Stimulated activated CD8-positive, alpha-beta memory T cell treated with anti-CD3 and anti-CD28 coated beads, Interleukin-15, amount 100 ng/mL, for 4 hours (primary cell): ENCODE measurements around the gene GATA6.

Experiments used
- DNase-seq, 2 donors: peaks; one replicate each; pipeline ENCODE4 v3.0.0-alpha.2; 2020; ENCODE audit warnings: low read depth in 2 of 2

GATA6 gene

DNA sequence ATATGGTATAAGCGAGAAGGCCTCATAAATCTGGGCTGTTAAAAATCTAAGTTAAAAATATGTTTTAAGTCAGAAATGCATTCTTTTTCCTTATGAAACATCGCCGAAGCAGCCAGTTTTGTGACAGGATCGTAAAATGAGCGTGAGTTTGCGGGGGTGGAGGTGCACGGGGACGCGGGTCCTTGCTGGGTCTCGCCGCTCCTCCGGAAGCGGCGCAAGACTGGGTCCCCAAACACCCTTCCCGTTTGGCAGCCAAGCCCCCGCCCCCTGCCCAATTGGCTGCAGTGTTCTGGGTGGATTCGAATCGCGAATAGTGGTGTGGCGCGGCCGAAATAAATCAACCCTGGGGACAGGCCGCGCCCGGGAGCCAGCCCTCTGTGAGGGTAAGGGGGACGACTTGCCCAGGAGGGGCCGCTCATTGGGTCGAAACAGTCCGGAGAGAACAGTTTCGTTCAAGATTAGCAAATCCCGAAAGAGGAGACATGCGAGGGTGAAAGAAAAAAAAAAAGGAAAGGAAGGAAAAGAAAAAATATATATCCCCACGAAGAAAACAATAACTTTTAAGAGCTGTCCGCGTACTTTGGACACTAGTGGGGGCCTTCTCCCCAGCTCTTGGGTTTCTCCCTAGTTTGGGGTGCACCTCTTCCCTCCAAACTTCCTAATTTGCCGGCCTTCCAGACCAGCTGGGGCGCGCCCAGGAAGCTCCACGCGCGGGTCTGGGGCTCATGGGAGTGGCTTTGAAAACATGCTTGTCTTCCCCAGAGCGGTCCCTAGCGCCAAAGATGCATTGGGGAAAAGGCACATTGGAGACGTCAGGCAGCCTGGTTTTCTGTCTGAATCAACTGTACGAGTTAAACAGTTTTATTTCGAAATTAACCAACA is 3.1 kb upstream of the GATA6 start:
- DNase-seq: no peak

DNA sequence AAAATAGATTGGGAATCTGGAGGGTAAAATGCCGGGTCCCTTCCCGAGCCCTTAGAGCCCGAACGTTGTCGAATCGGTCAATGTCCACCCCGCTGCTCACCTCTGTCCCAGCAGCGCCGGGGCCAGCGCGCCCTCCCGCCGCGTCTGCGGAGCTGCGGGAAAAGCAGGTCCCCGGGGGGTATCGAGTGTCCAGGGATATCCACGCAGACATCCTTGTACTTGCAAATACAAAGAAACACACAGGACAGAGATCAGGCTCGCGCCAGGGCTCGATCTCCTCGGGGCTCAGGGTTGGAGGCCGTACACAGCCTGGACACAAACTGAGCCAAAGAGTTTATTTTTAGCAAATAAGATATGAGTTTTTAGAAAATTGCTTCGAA is 2.3 kb upstream of the GATA6 start:
- no peak for DNase-seq

DNA sequence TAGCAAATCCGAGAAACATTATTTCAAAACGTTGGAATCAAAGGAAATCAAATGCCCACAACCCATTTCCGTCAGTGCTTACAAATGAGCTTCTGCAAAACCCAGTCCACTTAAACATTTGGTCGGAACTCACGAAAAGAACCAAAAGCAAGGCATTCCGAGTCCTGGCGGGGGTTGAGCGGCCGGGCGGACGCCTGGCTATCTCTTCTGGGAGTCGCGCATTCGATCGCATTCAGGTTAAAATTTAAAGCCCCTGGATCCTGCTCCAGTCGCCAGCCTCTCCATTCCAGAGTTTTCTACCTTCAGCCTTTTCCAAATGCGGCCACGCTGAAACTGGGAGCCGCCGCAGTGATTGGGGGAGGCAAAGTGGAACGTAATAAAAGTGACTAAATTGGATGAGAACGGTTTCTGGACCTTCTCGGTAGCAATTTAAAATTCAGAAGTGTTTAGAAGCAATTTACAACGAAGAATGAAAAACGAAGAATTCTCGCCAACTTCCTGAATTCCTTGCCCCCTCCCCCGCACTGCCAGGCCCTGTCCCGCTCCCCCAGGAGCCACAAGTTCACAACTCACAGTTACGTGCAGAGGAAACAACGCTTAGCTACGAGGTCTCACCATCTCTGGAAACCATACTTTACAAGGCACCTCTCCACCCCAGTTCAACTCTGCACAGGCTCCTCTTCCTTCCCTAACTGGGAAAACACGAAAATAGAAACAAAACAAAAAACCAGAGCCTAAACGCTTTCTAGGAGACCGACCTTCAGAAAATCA is 1.7 kb upstream of the GATA6 start:
- no peak for DNase-seq

DNA sequence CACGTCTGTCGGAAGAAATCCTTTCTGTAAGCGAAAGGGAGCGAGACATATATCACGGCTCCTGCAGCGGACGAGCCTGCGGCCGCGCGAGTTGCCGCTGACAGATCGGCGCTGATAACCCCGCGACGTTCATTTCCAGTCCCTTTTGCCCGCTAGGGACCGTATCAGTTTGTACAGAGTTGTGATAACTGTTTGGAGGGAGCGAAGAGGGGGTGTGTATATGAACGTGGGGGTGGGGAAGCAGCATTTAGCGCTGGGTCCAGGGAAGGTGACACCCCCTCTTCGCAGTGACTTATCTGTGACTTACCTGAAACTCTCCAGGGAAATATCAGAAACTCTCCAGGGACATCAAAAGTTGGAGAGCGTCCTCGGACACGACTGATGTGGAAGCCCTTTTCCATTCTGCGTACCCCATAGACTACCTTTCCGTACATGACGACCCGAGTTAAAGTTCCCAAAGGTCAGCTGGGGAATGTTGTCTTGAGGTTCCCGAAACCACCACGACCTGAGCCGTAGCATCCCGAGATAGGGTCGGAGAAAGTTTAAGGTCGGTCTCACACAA is 948 bp upstream of the GATA6 start:
- no peak for DNase-seq

DNA sequence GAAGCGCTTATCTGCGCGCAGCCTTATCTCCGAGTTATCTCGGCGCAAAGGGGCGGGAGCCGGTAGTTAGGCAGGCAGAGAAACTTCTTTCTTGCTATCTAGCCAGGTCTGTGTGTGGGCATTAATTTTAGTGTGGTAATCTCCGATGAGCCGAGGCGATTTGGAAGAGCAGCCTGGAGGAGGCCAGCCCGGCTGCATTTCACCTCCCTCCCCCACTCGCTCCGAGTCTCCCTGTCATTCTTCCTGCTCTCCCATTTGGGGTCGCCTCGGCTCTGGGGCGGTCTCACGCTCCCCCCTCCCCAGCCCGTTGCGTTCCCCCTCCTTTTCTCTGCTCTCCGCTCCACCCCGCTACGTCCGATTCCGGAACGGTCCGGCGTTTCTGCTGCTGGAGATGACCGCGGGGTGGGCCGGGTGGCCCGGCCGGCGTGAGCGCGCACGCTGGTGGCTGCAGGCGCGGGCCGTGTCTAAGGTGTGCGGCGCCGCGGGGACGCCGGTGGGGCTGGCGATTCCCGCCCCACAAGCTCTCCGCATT is 566 bp downstream of the GATA6 start:
- no peak for DNase-seq

DNA sequence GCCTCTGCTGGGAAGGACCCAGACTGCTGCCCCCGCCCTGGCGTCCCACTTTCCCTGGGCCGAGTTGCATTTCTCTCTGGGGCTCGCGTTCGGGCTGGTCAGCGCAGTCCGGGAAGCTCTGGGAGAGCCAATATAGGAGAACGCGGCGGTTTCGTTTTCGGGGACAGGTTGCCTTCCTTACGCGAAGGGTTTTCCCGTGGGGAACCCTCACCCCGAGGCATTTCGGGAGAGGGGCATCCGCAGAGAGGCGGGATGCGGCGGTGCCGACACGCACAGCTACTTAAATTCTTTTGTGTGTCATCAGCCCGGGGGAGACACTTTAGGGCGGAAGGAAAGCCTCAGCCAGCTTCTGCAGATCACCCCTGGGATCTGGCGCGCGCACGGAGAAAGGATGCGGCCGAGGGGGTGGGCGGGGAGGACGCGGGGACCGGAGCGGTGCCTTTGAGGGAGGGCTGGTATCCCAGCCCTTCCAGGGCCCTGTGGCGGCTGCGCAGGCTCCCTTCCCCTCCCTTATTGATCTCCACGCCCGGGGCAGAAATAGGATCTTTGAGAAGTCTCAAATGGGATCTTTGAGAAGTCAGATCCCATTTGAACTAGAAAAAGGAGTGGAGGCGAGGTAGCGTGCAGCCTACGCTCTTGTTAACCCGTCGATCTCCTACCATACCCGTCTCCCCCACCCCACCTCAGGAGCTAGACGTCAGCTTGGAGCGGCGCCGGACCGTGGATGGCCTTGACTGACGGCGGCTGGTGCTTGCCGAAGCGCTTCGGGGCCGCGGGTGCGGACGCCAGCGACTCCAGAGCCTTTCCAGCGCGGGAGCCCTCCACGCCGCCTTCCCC is 1.2 kb downstream of the GATA6 start:
- no peak for DNase-seq

DNA sequence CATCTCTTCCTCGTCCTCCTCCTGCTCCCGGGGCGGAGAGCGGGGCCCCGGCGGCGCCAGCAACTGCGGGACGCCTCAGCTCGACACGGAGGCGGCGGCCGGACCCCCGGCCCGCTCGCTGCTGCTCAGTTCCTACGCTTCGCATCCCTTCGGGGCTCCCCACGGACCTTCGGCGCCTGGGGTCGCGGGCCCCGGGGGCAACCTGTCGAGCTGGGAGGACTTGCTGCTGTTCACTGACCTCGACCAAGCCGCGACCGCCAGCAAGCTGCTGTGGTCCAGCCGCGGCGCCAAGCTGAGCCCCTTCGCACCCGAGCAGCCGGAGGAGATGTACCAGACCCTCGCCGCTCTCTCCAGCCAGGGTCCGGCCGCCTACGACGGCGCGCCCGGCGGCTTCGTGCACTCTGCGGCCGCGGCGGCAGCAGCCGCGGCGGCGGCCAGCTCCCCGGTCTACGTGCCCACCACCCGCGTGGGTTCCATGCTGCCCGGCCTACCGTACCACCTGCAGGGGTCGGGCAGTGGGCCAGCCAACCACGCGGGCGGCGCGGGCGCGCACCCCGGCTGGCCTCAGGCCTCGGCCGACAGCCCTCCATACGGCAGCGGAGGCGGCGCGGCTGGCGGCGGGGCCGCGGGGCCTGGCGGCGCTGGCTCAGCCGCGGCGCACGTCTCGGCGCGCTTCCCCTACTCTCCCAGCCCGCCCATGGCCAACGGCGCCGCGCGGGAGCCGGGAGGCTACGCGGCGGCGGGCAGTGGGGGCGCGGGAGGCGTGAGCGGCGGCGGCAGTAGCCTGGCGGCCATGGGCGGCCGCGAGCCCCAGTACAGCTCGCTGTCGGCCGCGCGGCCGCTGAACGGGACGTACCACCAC is 2.1 kb downstream of the GATA6 start:
- DNase-seq: no peak

DNA sequence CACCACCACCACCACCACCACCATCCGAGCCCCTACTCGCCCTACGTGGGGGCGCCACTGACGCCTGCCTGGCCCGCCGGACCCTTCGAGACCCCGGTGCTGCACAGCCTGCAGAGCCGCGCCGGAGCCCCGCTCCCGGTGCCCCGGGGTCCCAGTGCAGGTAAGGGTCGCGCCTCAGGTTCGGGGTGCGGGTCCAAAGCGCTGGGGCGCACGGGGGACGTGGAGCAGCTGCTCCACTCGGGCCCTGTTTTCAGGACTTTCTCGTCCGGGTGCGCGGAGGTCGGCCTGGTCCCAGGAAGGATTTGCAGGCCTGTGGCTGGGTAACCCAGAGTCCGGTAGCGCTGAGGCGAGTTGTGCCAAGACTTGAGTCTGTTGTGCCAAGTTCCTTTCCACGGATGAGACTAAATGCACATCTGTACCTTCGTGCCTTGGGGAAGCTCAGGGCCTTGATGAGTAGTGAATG is 2.8 kb downstream of the GATA6 start:
- no peak for DNase-seq

DNA sequence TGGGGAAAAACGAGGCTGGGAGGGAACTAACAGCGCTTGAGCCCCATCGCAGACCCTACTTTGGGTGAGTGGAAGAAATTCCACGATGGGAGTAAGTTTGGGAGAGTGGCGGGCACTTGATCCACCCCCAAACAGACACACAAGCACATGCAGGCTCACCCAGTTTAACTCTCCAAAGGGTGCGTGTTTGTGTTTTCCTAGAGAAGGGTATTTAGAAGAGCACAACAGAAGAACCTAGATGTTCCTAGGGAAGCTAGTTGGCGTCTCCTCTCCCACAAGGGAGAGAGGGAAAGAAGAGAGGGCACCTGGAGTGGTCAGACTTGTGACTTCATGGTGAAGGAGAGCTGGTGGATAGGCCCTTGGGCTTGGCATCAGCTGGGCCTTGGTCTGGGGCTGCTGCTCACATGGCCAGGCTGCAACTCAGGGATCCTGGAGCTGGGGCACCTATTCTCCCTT is 3.2 kb downstream of the GATA6 start:
- no peak for DNase-seq

DNA sequence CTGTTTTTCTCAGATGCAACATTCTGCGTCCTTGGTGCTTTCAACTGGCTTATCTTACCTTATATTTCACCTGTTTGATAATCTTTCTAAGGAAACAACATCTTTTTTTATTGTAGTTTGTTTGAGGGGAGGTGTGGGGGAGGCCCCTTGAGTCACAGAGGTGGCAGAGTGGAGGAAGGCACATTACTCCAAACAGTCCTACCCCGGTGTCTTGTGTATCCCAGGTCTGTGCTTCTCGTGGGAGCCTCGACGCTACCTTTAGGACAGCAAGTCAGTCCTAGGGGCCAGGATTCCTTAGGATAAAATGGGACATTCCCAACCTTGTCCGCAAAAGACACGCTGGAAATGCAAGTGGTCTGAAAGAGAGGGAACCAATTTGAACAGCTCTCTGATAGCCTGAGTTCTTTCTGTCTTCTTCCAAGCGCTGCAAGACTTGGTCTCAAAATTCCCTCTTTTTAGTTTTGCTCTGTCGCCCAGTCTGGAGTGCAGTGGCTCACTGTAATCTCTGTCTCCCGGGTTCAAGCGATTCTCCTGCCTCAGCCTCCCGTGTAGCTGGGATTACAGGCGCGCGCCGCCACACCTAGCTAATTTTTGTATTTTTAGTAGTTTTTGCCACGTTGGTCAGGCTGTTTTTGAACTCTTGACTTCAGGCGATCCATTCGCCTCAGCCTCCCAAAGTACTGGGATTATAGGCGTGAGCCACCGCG is 4.0 kb downstream of the GATA6 start:
- no peak for DNase-seq

DNA sequence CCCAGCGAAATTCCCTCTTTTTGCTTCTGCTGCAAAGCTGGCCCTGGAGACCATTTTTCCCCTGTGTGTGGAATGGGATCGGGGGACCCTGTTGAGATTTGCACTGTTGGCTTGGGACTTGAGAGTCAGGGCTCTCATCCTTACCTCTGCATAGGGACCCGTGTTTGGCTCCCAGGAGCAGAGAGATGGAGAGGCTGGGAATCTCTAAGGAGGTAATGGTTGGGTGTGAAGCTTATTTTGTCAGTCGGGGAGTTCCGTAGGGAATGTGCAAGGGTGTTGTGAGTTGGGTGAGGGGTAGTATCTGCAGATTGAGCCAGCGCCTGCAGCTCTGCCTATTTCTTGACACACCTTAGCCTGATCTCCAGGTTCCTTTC is 4.5 kb downstream of the GATA6 start:
- DNase-seq: no peak

DNA sequence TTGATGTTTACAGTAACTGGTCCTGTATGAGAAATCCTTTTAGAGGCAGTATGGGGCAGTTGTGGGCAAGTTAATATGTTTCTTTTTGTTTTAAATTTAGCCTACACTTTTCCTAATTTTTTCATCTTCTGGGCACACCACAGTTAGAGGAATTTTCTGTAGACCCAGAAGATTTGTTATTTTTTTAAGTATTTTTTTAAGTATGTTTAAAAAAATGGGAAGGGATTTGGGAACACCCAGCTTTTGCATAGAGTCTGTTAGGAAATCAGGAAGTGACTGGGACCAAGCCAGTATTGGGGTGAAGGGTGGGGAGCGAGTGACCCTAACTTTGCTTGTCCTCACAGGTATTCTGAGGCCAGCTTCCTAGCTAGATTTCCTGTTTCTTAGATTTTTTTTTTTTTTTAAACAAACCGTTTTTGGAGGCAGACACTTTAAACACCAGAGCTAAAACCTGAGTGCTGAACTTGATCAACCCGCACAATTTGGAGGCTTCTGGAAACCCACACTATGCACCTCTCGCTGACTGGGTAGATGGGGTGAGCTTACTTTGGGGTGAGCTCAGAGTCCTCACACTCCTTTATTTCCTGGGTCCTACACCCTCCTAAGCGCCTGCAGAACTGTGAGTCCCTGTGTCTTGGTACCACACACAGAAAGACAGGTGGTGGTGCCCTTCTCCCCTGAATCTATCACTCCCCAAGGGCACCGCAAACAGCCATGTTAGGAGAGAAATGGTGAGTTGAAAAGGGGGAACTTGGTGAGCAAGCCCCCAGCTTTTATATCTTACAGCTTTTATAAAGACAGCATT is 5.2 kb downstream of the GATA6 start:
- no peak for DNase-seq

DNA sequence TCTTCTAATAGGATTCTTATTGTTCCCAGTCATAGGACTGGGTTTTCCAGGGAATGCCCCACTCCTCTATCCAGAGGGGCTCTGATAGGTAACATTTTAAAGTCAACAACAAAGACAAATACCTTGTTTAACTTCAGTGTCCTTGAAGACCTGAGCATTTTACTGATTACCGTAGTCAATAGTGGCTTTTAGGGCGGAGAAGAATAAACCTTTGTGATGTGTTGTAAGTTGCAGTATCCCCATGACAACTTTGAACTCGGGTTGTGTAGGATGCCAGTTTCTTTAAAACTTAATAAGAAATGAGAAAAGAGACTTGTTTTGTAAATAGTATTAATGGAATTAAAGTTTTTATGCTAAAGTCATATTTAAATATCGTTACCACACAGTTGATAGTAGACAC is 6.0 kb downstream of the GATA6 start:
- DNase-seq: no peak

DNA sequence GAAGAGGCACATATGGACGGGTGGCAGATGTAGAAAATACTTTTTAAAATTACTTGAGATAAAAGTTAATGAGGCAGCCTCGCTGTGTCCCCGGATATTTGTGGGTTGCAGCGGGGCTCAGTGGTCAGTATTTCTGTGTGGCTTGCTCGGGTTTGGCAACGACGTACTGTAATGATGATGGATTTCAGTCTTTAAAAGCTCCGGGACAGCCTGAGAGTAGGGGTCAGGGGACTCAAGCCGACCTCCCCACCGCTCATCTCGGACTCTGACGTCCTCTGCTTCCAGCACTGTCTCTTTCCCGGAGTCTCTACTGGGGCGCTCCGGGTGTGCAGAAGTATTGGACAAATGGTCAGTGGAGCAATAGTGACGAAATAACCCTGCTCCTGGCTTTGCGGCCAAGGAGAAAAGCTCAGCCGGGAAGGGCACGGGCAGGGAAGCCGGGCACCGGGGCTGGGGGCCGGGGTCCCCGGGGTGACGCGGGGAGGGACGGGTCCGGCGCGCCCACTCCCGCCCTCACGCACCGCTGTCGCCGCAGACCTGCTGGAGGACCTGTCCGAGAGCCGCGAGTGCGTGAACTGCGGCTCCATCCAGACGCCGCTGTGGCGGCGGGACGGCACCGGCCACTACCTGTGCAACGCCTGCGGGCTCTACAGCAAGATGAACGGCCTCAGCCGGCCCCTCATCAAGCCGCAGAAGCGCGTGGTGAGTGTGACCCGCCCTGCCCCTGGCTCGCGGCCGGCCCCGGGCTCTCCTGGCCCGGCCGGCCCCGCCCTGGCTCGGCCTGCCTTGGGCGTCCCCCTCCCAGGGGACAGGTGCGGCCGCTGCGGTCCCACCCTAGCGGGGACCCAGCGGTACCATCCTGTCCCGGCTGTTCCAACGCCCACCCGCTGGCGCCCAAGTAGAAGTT is 7.3 kb downstream of the GATA6 start:
- no peak for DNase-seq

DNA sequence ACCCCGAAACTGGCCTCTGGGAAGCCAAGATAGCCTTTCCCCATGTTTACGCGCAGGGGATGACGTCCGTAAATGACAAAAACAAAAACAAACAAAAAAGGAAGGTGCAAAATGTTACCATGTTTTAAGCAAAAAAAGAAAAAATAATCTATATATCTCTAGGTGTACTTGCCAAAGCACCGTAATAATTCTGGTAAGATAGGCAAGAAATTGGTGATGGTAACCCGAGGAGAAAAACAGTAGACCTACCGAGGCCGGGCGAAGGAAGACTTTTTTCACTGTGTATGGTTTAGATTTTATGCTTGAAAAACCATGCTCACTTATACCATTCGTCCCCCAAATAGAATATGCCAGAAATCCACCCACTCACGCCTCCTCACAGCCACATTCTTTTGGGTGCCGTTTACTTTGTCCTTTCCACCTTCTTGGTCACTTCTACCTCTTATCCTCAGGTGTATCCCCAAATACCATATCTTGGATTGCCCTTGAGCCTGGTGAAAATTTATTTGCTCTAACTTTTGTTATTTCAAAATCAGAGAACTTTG is 8.0 kb downstream of the GATA6 start:
- no peak for DNase-seq

DNA sequence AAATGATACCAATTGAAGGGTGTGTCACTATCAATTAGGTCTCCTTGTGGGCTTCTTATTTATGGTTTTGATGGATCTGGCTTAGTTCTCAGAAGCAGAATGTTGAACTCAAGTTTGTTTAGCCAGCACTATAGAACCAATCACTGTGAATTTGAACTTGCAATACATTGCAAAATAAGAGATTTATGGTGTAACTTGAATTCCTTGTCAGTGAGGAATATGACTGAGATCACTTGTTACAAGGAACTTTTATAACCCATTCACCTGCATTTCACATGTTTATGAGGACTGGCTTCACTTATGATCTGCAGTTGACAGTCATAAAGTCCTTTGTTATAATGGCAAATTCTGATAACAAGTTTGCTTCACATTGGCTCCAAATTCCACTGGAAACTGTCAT is 9.8 kb downstream of the GATA6 start:
- DNase-seq: no peak

DNA sequence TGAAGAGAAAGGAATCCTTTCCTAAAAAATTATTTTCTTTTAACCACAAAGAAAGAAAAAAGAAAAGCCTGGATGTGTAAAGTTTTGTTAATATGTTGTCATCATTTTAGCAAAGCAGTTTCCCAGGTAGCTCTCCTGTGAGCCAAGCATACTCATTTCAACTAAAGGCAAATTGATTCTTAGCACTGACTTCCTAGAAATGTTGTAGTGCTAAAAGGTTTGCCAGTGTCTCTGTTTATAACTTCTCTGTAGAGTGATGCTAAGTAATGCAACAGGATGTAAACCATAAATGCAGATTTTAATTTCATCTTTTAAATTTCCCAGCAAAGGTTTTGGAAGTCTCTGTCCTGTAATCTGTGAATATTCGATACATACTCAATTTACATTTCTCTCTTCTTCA is 10.2 kb downstream of the GATA6 start:
- no peak for DNase-seq

DNA sequence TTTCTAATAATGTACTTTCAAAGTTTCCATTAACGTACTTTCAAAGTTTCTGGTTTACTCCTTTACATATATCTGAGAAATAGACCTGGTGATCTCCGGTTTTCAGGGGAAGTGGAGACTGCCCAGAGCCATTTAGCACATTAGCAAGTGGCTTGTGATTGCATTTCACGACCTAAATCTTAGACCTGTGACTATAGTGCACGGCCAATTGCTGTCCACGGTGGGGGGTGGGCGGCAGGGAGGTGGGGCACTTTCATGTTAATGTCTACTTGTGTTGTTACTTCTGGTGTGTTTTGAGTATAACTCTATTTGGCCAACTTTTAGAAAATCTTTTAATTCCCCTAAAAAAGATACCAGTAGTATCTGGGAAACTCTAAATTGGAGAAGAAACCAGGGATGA is 11.3 kb downstream of the GATA6 start:
- DNase-seq: no peak
